SK-MEL-5 (cell line): ENCODE data around the gene SPHKAP. TPM values are rescaled to one million over a fixed set of nuclear protein-coding genes. Genes with fewer than 3 reads are reported as not detected.
"Not testable (repeated sequence)": the region's sequence is repeated elsewhere in the genome, so short reads cannot be mapped to it uniquely, and the experiment has no call there.

ENCODE experiments used
- DNase-seq: peaks from one replicate; pipeline ENCODE4 v3.0.0-alpha.2; 2016; ENCODE audit warnings: low read depth, low spot score
- in situ Hi-C: cut with HindIII; loops from 2 replicates; pipeline ENCODE4 v1.10.0; 2016; ENCODE audit warnings: low sequenced_read_pairs, high pct_unique_total_duplicates, low pct_unique_long_range_greater_than_20kb
- small RNA-seq, 2 experiments: library from RNA; depleted of rRNA; stranded (forward); fragments of <200 nt; gene quantifications; one replicate each; pipeline ENCODE3, GENCODE V24; 2014
- total RNA-seq: library from RNA; depleted of rRNA; stranded (reverse); fragments of >200 nt; shearing (Covaris generic); gene quantifications from 2 replicates; pipeline ENCODE4 v1.2.3, GENCODE V29; 2014

SPHKAP gene
- total RNA-seq, 1 experiment from 2014 or later, result not detected

GRCh38 chr2:227942965-227943364, 238.5 kb downstream of the SPHKAP start:
- DNase-seq, result no peak
- in situ Hi-C loops, result no loop called here

- DNase-seq, result no peak
- in situ Hi-C loops, result no loop called here
These were observed 239.5 kb downstream of the SPHKAP start for GRCh38 chr2:227942021-227942420.

GRCh38 chr2:227939271-227940027, 242.0 kb downstream of the SPHKAP start:
- in situ Hi-C loops, result no loop called here
- DNase-seq, result peak; percentile 79

GRCh38 chr2:227936249-227936648, 245.2 kb downstream of the SPHKAP start:
- DNase-seq, in situ Hi-C loops: not testable (repeated sequence)

GRCh38 chr2:227933884-227934283, 247.6 kb downstream of the SPHKAP start:
- in situ Hi-C loops, result no loop called here
- DNase-seq, result peak; percentile 68

GRCh38 chr2:227932403-227932802, 249.1 kb downstream of the SPHKAP start:
- no peak for DNase-seq
- in situ Hi-C loops, result no loop called here

GRCh38 chr2:227932001-227932400, 249.5 kb downstream of the SPHKAP start:
- in situ Hi-C loops, result no loop called here
- DNase-seq, result no peak

Small RNAs within 50 kb of the gene (small RNA-seq; reads per million reads assigned to genes)
- gene RNU6-624P, result 0 reads per million in 2 experiments
